Endothelial cell of umbilical vein (primary cell): ENCODE data around the gene HHIP. TPM values are rescaled to one million over a fixed set of nuclear protein-coding genes. Genes with fewer than 3 reads are reported as not detected.

Experiments
- BruUV-seq: library from RNA; stranded (reverse); fragments of 400-500 nt; replicated peaks from 2 replicates; lab custom pipeline; 2021; lab: Mats Ljungman, UMichigan
- CTCF ChIA-PET: fragments of 300-600, 350-600 bp; sonication (Branson Sonifier 250); formaldehyde crosslinking; loops from one replicate; lab custom pipeline; 2021; ENCODE audit warnings: antibody characterized with exemption, inconsistent platforms; lab: Charles Lee
- POLR2A ChIA-PET: fragments of 300-600, 350-600 bp; sonication (Branson Sonifier 250); formaldehyde crosslinking; loops from one replicate; lab custom pipeline; 2021; ENCODE audit warnings: antibody characterized with exemption, inconsistent platforms; lab: Charles Lee
- DNase-seq: peaks from one replicate; pipeline ENCODE4 v3.0.0-alpha.2; 2011; ENCODE audit warnings: low read depth, low spot score
- FAIRE-seq: peaks from 2 replicates; lab custom pipeline; 2011; peaks lifted over from hg19 to GRCh38; lab: Jason Lieb, UNC
- H2AFZ ChIP-seq: 2 replicates; pipeline ENCODE4 v1.6.0; 2012; ENCODE audit warnings: low read depth, low read length, control low read depth, inconsistent platforms
- H3K27ac ChIP-seq: 2 replicates; pipeline ENCODE4 v1.5.1; 2011; ENCODE audit warnings: low read depth, mild to moderate bottlenecking, control low read depth, low read length, moderate library complexity; ENCODE audit not compliant: insufficient read depth
- H3K27me3 ChIP-seq, 2 experiments: 2 replicates each; pipeline versions ENCODE4 v1.6.0 to v1.6.1; 2011; ENCODE audit warnings: low read length in 2 of 2, mixed read lengths in 1 of 2; ENCODE audit not compliant: control insufficient read depth in 2 of 2, insufficient read depth in 2 of 2
- H3K36me3 ChIP-seq, 2 experiments: 2 replicates in 1 of 2; 3 replicates in 1 of 2; pipeline ENCODE4 v1.5.1; 2011; ENCODE audit warnings: low read length in 2 of 2, mild to moderate bottlenecking in 1 of 2, moderate library complexity in 1 of 2; ENCODE audit not compliant: control insufficient read depth in 2 of 2, insufficient read depth in 2 of 2; ENCODE audit errors: extremely low read depth in 1 of 2
- H3K4me1 ChIP-seq: 3 replicates; pipeline ENCODE4 v1.5.1; 2011; ENCODE audit warnings: mild to moderate bottlenecking, low read length; ENCODE audit not compliant: control insufficient read depth, insufficient read depth; ENCODE audit errors: extremely low read depth
- H3K4me2 ChIP-seq: 2 replicates; pipeline ENCODE4 v1.6.1; 2011; ENCODE audit warnings: low read length, control low read depth, mixed read lengths; ENCODE audit not compliant: insufficient read depth
- H3K4me3 ChIP-seq, 3 experiments: fragments of 200-600 bp in 1 of 3; sonication (generic), shearing (Covaris generic) in 1 of 3; replicated peaks in 1 of 3; 2 replicates each; pipeline ENCODE4 v1.5.1; 2011 to 2016; ENCODE audit warnings: control low read depth in 3 of 3, low read length in 3 of 3, mild to moderate bottlenecking in 2 of 3, inconsistent platforms in 1 of 3, low read depth in 1 of 3, moderate library complexity in 1 of 3; ENCODE audit not compliant: insufficient read depth in 1 of 3
- H3K79me2 ChIP-seq: 2 replicates; pipeline ENCODE4 v1.6.0; 2012; ENCODE audit warnings: low read length, inconsistent platforms; ENCODE audit not compliant: control insufficient read depth, insufficient read depth
- H3K9ac ChIP-seq: replicated peaks from 2 replicates; pipeline ENCODE3; 2011; ENCODE audit warnings: low read length, control low read depth; ENCODE audit not compliant: insufficient read depth; ENCODE audit errors: extremely low read depth
- H3K9me1 ChIP-seq: replicated peaks from 3 replicates; pipeline ENCODE4 v1.6.0; 2011; ENCODE audit warnings: mild to moderate bottlenecking, low read length; ENCODE audit not compliant: control insufficient read depth, insufficient read depth; ENCODE audit errors: extremely low read depth
- H3K9me3 ChIP-seq: replicated peaks from 2 replicates; pipeline ENCODE4 v1.5.1; 2012; ENCODE audit warnings: low read length, inconsistent platforms; ENCODE audit not compliant: control insufficient read depth, insufficient read depth
- H4K20me1 ChIP-seq: replicated peaks from 2 replicates; pipeline ENCODE3; 2011; ENCODE audit warnings: mild to moderate bottlenecking, low read length; ENCODE audit not compliant: control insufficient read depth, insufficient read depth; ENCODE audit errors: extremely low read depth
- EZH2 ChIP-seq: IDR thresholded peaks from 2 replicates; pipeline ENCODE4 v1.6.1; 2012; ENCODE audit warnings: borderline replicate concordance, low read depth, mild to moderate bottlenecking, moderate library complexity, low read length, inconsistent platforms; ENCODE audit not compliant: severe bottlenecking
- FOS ChIP-seq: IDR thresholded peaks from 2 replicates; pipeline ENCODE4 v1.6.1; 2011; ENCODE audit warnings: mild to moderate bottlenecking, low read length, moderate library complexity, borderline replicate concordance; ENCODE audit not compliant: insufficient read depth
- GATA2 ChIP-seq: IDR thresholded peaks from 2 replicates; pipeline ENCODE4 v1.7.0; 2011; ENCODE audit warnings: low read depth, mild to moderate bottlenecking, moderate library complexity, mixed read lengths, low read length; ENCODE audit not compliant: insufficient read length, insufficient read depth
- JUN ChIP-seq: IDR thresholded peaks from 2 replicates; pipeline ENCODE4 v1.6.1; 2011; ENCODE audit warnings: borderline replicate concordance, low read depth; ENCODE audit not compliant: insufficient read length, insufficient read depth
- MYC ChIP-seq: IDR thresholded peaks from one replicate; pipeline ENCODE4 v1.6.1; 2011; ENCODE audit warnings: mild to moderate bottlenecking, low read depth, low read length
- POLR2A ChIP-seq: IDR thresholded peaks from 2 replicates; pipeline ENCODE4 v1.6.1; 2012; ENCODE audit warnings: low read depth, mild to moderate bottlenecking, control low read depth, low read length
- POLR2AphosphoS5 ChIP-seq: IDR thresholded peaks from 2 replicates; pipeline ENCODE4 v1.6.1; 2012; ENCODE audit warnings: low read depth, mild to moderate bottlenecking, control low read depth, low read length, moderate library complexity; ENCODE audit not compliant: insufficient read depth
- dilution Hi-C: fragments of 300-500 bp; cut with MboI; formaldehyde crosslinking; loops from one replicate; pipeline ENCODE4 v1.15.0; 2019; ENCODE audit warnings: low sequenced_read_pairs; ENCODE audit not compliant: extremely low pct_ligation_motif_present
- intact Hi-C: fragments of 100-400 bp; cut with micrococcal nuclease; formaldehyde crosslinking; loops from one replicate; pipeline ENCODE4 v1.10.0; 2022
- polyA plus RNA-seq, 4 experiments: library from polyadenylated mRNA; depleted of rRNA in 3 of 4; stranded (reverse) in 3 of 4; unstranded in 1 of 4; fragments of >200 nt; gene quantifications; 2 replicates each; pipeline versions ENCODE4 v1.2.1 to v1.2.3, GENCODE V29; 2011 to 2012; ENCODE audit warnings: missing spikeins in 1 of 4
- total RNA-seq: library from RNA; stranded (reverse); gene quantifications from 2 replicates; pipeline ENCODE4 v1.2.3, GENCODE V29; 2021
- TF ChIP-seq, protein P1 (sequence below), 2 donors: IDR thresholded peaks; 1 replicate in 1 of 2; 2 replicates in 1 of 2; pipeline ENCODE4 v1.5.1; 2011; ENCODE audit warnings: low read length in 2 of 2, mild to moderate bottlenecking in 2 of 2, moderate library complexity in 2 of 2, control low read depth in 1 of 2, inconsistent platforms in 1 of 2, low read depth in 1 of 2; ENCODE audit not compliant: insufficient read depth in 1 of 2; ENCODE audit errors: extremely low read depth in 1 of 2
- TF ChIP-seq, protein P2 (sequence below): IDR thresholded peaks from 2 replicates; pipeline ENCODE4 v1.6.1; 2011; ENCODE audit not compliant: insufficient read depth, insufficient read length

Gene HHIP
- total and polyA plus RNA-seq, 2 donors (not counting 3 experiments of a cell fraction or from before 2014, with no cell fraction given): 239 to 971 TPM

DNA sequence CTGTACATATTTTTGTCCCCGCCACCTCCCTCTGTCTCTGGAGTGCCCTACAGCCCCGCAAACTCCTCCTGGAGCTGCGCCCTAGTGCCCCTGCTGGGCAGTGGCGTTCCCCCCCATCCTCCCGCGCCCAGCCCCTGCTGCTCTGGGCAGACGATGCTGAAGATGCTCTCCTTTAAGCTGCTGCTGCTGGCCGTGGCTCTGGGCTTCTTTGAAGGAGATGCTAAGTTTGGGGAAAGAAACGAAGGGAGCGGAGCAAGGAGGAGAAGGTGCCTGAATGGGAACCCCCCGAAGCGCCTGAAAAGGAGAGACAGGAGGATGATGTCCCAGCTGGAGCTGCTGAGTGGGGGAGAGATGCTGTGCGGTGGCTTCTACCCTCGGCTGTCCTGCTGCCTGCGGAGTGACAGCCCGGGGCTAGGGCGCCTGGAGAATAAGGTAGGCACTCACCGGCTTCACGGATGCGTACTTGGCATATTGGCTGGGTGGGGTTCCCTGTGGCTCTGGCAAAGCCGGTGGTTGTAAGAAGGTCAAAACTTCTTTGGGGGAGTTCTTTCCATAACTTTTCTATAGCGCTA is 653 bp downstream of the HHIP start:
- peak; percentile 5 for TF ChIP-seq POLR2A
- no peak for TF ChIP-seq JUN
- TF ChIP-seq GATA2: no peak
- TF ChIP-seq, protein P1, sequence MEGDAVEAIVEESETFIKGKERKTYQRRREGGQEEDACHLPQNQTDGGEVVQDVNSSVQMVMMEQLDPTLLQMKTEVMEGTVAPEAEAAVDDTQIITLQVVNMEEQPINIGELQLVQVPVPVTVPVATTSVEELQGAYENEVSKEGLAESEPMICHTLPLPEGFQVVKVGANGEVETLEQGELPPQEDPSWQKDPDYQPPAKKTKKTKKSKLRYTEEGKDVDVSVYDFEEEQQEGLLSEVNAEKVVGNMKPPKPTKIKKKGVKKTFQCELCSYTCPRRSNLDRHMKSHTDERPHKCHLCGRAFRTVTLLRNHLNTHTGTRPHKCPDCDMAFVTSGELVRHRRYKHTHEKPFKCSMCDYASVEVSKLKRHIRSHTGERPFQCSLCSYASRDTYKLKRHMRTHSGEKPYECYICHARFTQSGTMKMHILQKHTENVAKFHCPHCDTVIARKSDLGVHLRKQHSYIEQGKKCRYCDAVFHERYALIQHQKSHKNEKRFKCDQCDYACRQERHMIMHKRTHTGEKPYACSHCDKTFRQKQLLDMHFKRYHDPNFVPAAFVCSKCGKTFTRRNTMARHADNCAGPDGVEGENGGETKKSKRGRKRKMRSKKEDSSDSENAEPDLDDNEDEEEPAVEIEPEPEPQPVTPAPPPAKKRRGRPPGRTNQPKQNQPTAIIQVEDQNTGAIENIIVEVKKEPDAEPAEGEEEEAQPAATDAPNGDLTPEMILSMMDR (IDR thresholded peaks at IDR 0.05; ENCODE audit: extremely low read depth in 1 of 2, insufficient read depth in 1 of 2, low read depth in 1 of 2, low read length in 2 of 2): peak in 1 of 2 donors; percentile 59
- TF ChIP-seq FOS: no peak
- TF ChIP-seq POLR2AphosphoS5: no peak
- TF ChIP-seq, protein P2, sequence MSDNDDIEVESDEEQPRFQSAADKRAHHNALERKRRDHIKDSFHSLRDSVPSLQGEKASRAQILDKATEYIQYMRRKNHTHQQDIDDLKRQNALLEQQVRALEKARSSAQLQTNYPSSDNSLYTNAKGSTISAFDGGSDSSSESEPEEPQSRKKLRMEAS: no peak
- no peak for TF ChIP-seq EZH2
- no peak for TF ChIP-seq MYC
- Histone ChIP-seq H3K9me3 (no peaks in the 10 kb centered on the region), H3K4me2 (peak overlapping the region; percentile 99), H3K27ac (peak overlapping the region; percentile 95), H3K9me1 (no peaks in the 10 kb centered on the region), H3K36me3 (peaks cover 4 to 29% of the 10 kb centered on the region in 2 experiments), H3K27me3 (no peaks in the 10 kb centered on the region), H3K9ac (peak overlapping the region; percentile 97), H3K4me1 (peaks cover 38% of the 10 kb centered on the region), H3K79me2 (peaks cover 93% of the 10 kb centered on the region), H2AFZ (no peak overlapping the region), H4K20me1 (peaks cover 6% of the 10 kb centered on the region), H3K4me3 (peak overlapping the region; percentile 62 to 100 (median 100))
- CTCF ChIA-PET: interaction anchor here (1.0 to 1.3 kb wide), 6 partner anchors 33 to 471 kb away, joined by 3 to 4 read pairs (median 4); no protein-coding TSS in a partner anchor
- BruUV-seq: TSS peak; percentile 35
- POLR2A ChIA-PET: interaction anchor here (2.6 to 3.8 kb wide), 2 partner anchors 19 to 67 kb away, joined by 12 to 18 read pairs; no protein-coding TSS in a partner anchor
- dilution Hi-C loops: no loop called here
- intact Hi-C loops: loop anchor here (1.0 to 10.0 kb wide), 8 partner anchors 19 to 472 kb away; partner anchors contain the start of genes ABCE1 and ANAPC10
- DNase-seq: peak; percentile 53
- no peak for FAIRE-seq
